Raji (cell line): ENCODE data around the gene ADAMTS19.

ENCODE experiments used
- POLR2A ChIP-seq: IDR thresholded peaks from 2 replicates; pipeline ENCODE4 v1.6.1; 2011; ENCODE audit warnings: low read depth, low read length, control low read depth; ENCODE audit not compliant: insufficient read depth

The ADAMTS19 gene

GRCh38 chr5:129691220-129691619 lies 231.1 kb downstream of the ADAMTS19 start:
- TF ChIP-seq POLR2A: no peak

- no peak for TF ChIP-seq POLR2A
Measured at GRCh38 chr5:129696636-129697035, 236.5 kb downstream of the ADAMTS19 start.

GRCh38 chr5:129698661-129699060 lies 238.6 kb downstream of the ADAMTS19 start:
- TF ChIP-seq POLR2A: no peak

GRCh38 chr5:129716235-129716634 lies 256.1 kb downstream of the ADAMTS19 start:
- TF ChIP-seq POLR2A: no peak

GRCh38 chr5:129716651-129717050 lies 256.6 kb downstream of the ADAMTS19 start:
- no peak for TF ChIP-seq POLR2A

GRCh38 chr5:129717751-129718310 lies 257.7 kb downstream of the ADAMTS19 start:
- TF ChIP-seq POLR2A: no peak

GRCh38 chr5:129718471-129719090 lies 258.5 kb downstream of the ADAMTS19 start:
- no peak for TF ChIP-seq POLR2A

GRCh38 chr5:129724222-129724621 lies 264.1 kb downstream of the ADAMTS19 start:
- TF ChIP-seq POLR2A: no peak

GRCh38 chr5:129724647-129725046 lies 264.5 kb downstream of the ADAMTS19 start:
- no peak for TF ChIP-seq POLR2A

- no peak for TF ChIP-seq POLR2A
Measured at GRCh38 chr5:129739773-129740172, 279.7 kb downstream of the ADAMTS19 start.

- TF ChIP-seq POLR2A: no peak
Measured at GRCh38 chr5:129743541-129744187, 283.6 kb downstream of the ADAMTS19 start.

- TF ChIP-seq POLR2A: no peak
Measured at GRCh38 chr5:129745997-129746396, 285.9 kb downstream of the ADAMTS19 start.

GRCh38 chr5:129746876-129747275 lies 286.8 kb downstream of the ADAMTS19 start:
- TF ChIP-seq POLR2A: no peak

- no peak for TF ChIP-seq POLR2A
Measured at GRCh38 chr5:129747572-129748407, 287.7 kb downstream of the ADAMTS19 start, which contains the start of gene MINAR2. Gene MINAR2, plus strand, starts transcription at chr5:129748094. Its CDS starts 97 bp downstream, at chr5:129748191.
